AG04450 (cell line): ENCODE measurements around the gene NIP7. TPM values are rescaled to one million over a fixed set of nuclear protein-coding genes. Genes with fewer than 3 reads are reported as not detected.

Experiments used
- CTCF ChIA-PET: fragments of 300-600, 350-600 bp; formaldehyde crosslinking; extraction: SDS; loops from one replicate; lab custom pipeline; 2022; ENCODE audit warnings: antibody characterized with exemption, inconsistent platforms; lab: Charles Lee
- POLR2A ChIA-PET: fragments of 350-600 bp; formaldehyde crosslinking; extraction: SDS; loops from one replicate; lab custom pipeline; 2021; ENCODE audit warnings: antibody characterized with exemption, inconsistent platforms; lab: Yijun Ruan, JAX
- DNase-seq: peaks from one replicate; pipeline ENCODE4 v3.0.0-alpha.2; 2011; ENCODE audit warnings: low read depth, low spot score
- H3K27ac ChIP-seq: one replicate; pipeline ENCODE4 v1.5.1; 2012; ENCODE audit warnings: low read depth, low read length, control low read depth
- H3K27me3 ChIP-seq: one replicate; pipeline ENCODE4 v1.6.0; 2012; ENCODE audit warnings: low read length; ENCODE audit not compliant: control insufficient read depth, insufficient read depth
- H3K4me3 ChIP-seq: 2 replicates; pipeline ENCODE4 v1.5.1; 2011; ENCODE audit warnings: mild to moderate bottlenecking, low read depth, low read length, control low read depth
- H3K9me3 ChIP-seq: 2 replicates; pipeline ENCODE4 v1.5.1; 2012; ENCODE audit warnings: low read length; ENCODE audit not compliant: control insufficient read depth, insufficient read depth
- polyA plus RNA-seq: library from polyadenylated mRNA; depleted of rRNA; stranded (reverse); fragments of >200 nt; gene quantifications from 2 replicates; pipeline ENCODE4 v1.2.3, GENCODE V29; 2011
- TF ChIP-seq, protein P1 (sequence below): IDR thresholded peaks from 2 replicates; pipeline ENCODE4 v1.5.1; 2011; ENCODE audit warnings: low read depth, low read length, control low read depth, inconsistent platforms

The NIP7 gene
- polyA plus RNA-seq, 1 experiment = 12.1 TPM

- Histone ChIP-seq H3K4me3 (no peak overlapping the region), H3K27me3 (no peaks in the 10 kb centered on the region), H3K27ac (no peak overlapping the region), H3K9me3 (no peaks in the 10 kb centered on the region)
- TF ChIP-seq, protein P1, sequence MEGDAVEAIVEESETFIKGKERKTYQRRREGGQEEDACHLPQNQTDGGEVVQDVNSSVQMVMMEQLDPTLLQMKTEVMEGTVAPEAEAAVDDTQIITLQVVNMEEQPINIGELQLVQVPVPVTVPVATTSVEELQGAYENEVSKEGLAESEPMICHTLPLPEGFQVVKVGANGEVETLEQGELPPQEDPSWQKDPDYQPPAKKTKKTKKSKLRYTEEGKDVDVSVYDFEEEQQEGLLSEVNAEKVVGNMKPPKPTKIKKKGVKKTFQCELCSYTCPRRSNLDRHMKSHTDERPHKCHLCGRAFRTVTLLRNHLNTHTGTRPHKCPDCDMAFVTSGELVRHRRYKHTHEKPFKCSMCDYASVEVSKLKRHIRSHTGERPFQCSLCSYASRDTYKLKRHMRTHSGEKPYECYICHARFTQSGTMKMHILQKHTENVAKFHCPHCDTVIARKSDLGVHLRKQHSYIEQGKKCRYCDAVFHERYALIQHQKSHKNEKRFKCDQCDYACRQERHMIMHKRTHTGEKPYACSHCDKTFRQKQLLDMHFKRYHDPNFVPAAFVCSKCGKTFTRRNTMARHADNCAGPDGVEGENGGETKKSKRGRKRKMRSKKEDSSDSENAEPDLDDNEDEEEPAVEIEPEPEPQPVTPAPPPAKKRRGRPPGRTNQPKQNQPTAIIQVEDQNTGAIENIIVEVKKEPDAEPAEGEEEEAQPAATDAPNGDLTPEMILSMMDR = no peak
- POLR2A ChIA-PET = no interaction called here
- CTCF ChIA-PET = no interaction called here
- no peak for DNase-seq
Measured at GRCh38 chr16:69363281-69363717, 23.7 kb downstream of the NIP7 start.

DNA sequence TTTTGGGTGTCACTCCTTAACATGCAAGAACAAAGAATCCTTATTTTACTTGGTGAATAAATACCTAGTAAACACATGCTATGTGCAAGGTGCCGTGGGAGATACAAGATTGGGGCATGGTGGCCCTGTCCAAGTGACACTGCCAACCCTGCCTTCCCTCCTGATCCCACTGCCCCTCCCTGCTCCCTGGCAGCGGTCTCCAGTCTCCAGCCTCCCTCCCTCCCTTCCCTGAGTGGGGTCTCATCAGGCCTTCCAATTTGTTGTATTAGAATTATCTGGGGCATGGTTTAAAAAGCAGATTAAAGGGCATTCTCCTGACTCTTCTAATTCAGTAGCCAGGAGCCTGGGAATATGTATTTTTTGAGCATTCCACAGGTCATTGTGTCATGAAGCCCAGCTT, 24.5 kb downstream of the NIP7 start:
- ChIA-PET CTCF (no interaction called here), POLR2A (no interaction called here)
- no peak for DNase-seq
- H3K4me3 ChIP-seq = no peak overlapping the region
- TF ChIP-seq, protein P1 = no peak
- H3K27ac ChIP-seq = no peak overlapping the region
- no peaks in the 10 kb centered on the region for H3K27me3 ChIP-seq
- H3K9me3 ChIP-seq = no peaks in the 10 kb centered on the region

DNA sequence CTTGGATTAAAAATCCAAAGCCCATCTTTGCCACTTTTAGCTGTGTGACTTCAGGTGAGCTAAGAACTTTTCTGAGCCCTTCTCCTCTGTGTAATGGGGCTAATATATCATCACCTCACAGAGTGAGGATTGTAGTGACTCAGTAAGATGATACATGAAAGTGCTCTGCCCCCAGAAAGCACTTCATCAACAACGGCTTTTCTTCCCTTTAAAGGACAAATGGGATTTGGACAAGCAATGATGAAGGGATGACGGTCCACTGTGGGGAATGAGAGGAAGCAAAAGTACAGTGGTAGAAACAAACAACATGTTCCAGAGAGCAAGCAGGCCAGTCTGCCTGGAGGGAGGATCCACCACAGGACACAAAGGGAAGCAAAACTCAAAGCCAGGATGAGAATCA, 26.3 kb downstream of the NIP7 start:
- Histone ChIP-seq H3K27me3 (no peaks in the 10 kb centered on the region), H3K4me3 (no peak overlapping the region), H3K9me3 (no peaks in the 10 kb centered on the region), H3K27ac (no peak overlapping the region)
- ChIA-PET CTCF (no interaction called here), POLR2A (interaction anchor here (0.6 kb wide), 1 partner anchor 11 kb away, joined by 3 read pairs; no protein-coding TSS in a partner anchor)
- no peak for DNase-seq
- TF ChIP-seq, protein P1 = no peak

DNA sequence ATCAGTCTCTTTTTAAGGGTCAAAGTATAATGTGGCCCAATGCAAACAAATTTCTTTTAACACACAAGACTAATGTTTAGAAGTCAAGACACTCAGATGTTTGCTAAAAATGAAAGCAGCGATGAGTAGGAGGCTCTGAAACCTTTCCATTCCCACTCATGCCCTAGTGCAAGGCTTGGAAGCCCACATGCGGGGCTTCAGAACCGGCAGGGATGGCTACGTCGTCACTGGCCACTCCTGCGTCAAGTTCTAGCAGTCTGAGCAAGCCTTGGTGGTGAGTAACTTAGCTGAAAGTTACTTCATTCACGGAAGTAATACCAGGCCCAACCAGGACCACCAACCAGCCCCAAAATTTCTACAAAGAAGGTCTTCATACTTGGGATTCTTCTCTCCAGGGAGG, 26.9 kb downstream of the NIP7 start:
- TF ChIP-seq, protein P1 = no peak
- Histone ChIP-seq H3K4me3 (no peak overlapping the region), H3K27me3 (no peaks in the 10 kb centered on the region), H3K27ac (peak overlapping the region; percentile 39), H3K9me3 (no peaks in the 10 kb centered on the region)
- ChIA-PET POLR2A (interaction anchor here (0.6 kb wide), 1 partner anchor 10 kb away, joined by 3 read pairs; no protein-coding TSS in a partner anchor), CTCF (no interaction called here)
- DNase-seq = no peak

DNA sequence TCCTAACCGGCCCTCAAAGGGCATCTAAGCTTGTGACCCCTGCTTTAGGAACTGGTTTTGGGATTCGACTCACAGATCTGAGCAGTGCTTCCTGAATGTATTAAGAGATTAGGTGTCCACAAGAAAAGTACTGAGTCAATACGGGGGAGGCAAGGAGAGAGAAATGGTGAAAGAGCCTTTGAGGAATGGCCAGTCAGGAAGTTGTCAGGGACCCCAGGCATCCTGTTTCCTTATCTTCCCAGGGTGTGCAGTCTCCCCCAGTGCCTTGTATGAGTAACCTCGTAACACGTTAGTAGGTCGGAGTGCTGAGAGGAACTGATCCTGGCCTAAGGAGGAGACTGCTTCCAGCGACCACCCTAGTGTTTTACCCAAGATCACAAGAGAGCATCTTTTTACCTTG, 28.4 kb downstream of the NIP7 start:
- no peaks in the 10 kb centered on the region for H3K9me3 ChIP-seq
- H3K4me3 ChIP-seq = no peak overlapping the region
- POLR2A ChIA-PET = no interaction called here
- TF ChIP-seq, protein P1 = no peak
- no peaks in the 10 kb centered on the region for H3K27me3 ChIP-seq
- CTCF ChIA-PET = no interaction called here
- H3K27ac ChIP-seq = peak overlapping the region; percentile 22
- no peak for DNase-seq
